Sigmoid colon (tissue), 7 donors: ENCODE results near the gene SERTM1. TPM values are rescaled to one million over a fixed set of nuclear protein-coding genes. Genes with fewer than 3 reads are reported as not detected.
A peak's percentile ranks its signal among the peaks of the same experiment; 100 is the strongest.

Experiments
- DNase-seq: peaks from one replicate; pipeline ENCODE4 v3.0.0-alpha.2; 2019
- H3K27ac ChIP-seq, 4 donors: fragments of 200-600 bp; sonication (generic); one replicate each; pipeline ENCODE4 v1.5.1; 2016 to 2019; ENCODE audit warnings: mild to moderate bottlenecking in 1 of 4
- H3K27me3 ChIP-seq, 3 donors: fragments of 200-600 bp; sonication (generic); one replicate each; pipeline ENCODE4 v1.5.1; 2019; ENCODE audit warnings: mild to moderate bottlenecking in 1 of 3
- H3K36me3 ChIP-seq, 4 donors: fragments of 200-600 bp; sonication (generic); one replicate each; pipeline ENCODE4 v1.5.1; 2016 to 2019
- H3K4me1 ChIP-seq, 4 donors: fragments of 200-600 bp; sonication (generic); one replicate each; pipeline ENCODE4 v1.5.1; 2017 to 2019
- H3K4me3 ChIP-seq, 4 donors: fragments of 200-600 bp; sonication (generic); one replicate each; pipeline ENCODE4 v1.5.1; 2017 to 2019; ENCODE audit warnings: mild to moderate bottlenecking in 2 of 4, moderate library complexity in 1 of 4
- H3K9me3 ChIP-seq, 4 donors: fragments of 200-600 bp in 3 of 4; sonication (generic) in 3 of 4; one replicate each; pipeline versions ENCODE4 v1.5.1 to v1.6.1; 2013 to 2019
- EP300 ChIP-seq, 4 donors: sonication (generic); formaldehyde crosslinking; IDR thresholded peaks; one replicate each; pipeline ENCODE4 v1.6.1; 2017; ENCODE audit warnings: antibody characterized with exemption in 4 of 4
- POLR2A ChIP-seq, 2 donors: fragments of 450-650 bp; IDR thresholded peaks; one replicate each; pipeline ENCODE4 v1.6.1; 2016; ENCODE audit warnings: antibody characterized with exemption in 2 of 2, mild to moderate bottlenecking in 2 of 2, moderate library complexity in 2 of 2
- POLR2AphosphoS5 ChIP-seq, 4 donors: sonication (generic); formaldehyde crosslinking; IDR thresholded peaks; one replicate each; pipeline ENCODE4 v1.6.1; 2017; ENCODE audit warnings: antibody characterized with exemption in 4 of 4
- WGBS, 2 donors: extraction: QIAGEN DNeasy Blood & Tissue Kit; methylation state at CpG; one replicate each; pipeline ENCODE4 v1.1.7; 2013; 5-methylcytosine and 5-hydroxymethylcytosine counted together
- intact Hi-C: fragments of 100-400 bp; cut with DNase I; formaldehyde crosslinking; loops from one replicate; pipeline ENCODE4 v1.15.1; 2023
- polyA plus RNA-seq, 3 donors: library from polyadenylated mRNA; stranded (reverse); fragments of 200-250 nt; gene quantifications; one replicate each; pipeline ENCODE4 v1.2.3, GENCODE V29; 2013
- total RNA-seq, 4 donors: library from RNA; depleted of rRNA; stranded (reverse); fragments of >200 nt; gene quantifications; one replicate each; pipeline ENCODE4 v1.1.0, GENCODE V29; 2016
- TF ChIP-seq, protein P1 (sequence below), 4 experiments: fragments of 450-650 bp in 3 of 4; fragments of 200-600 bp in 1 of 4; IDR thresholded peaks; one replicate each; pipeline ENCODE4 v1.5.1; 2016 to 2019; ENCODE audit warnings: antibody characterized with exemption in 4 of 4, mild to moderate bottlenecking in 3 of 4, moderate library complexity in 2 of 4
- donor health status: healthy with polysubstance abuse.
- donor health status: Bipolar disorder and iron deficiency.
- donor health status: healthy.

Gene SERTM1
- total and polyA plus RNA-seq, 7 donors, result 0.13 to 1.7 (median 0.33) TPM; not detected in 2

DNA sequence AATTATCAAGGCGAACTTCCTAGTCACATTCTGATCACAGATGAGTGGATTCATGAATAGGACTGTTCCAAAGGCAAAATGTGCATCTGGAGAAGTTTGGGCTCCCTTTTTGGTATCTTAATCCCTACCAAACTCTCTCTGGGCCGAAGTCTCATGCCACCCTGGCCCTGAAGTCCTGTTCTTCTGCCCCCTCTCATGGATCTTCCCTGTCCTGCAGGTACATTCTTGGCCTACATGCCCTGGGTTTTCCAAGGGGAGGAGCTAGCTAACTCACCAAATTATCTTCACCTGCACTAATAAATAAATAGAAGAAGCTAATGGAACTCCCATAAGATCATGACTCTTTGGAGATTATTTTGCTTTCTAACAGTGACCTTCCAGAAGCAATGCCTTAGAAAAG is 50.3 kb downstream of the SERTM1 start:
- TF ChIP-seq EP300 (IDR thresholded peaks at IDR 0.05), result no peak
- no peak for TF ChIP-seq POLR2A (IDR thresholded peaks at IDR 0.05)
- no peak for TF ChIP-seq POLR2AphosphoS5 (IDR thresholded peaks at IDR 0.05)
- TF ChIP-seq, protein P1, sequence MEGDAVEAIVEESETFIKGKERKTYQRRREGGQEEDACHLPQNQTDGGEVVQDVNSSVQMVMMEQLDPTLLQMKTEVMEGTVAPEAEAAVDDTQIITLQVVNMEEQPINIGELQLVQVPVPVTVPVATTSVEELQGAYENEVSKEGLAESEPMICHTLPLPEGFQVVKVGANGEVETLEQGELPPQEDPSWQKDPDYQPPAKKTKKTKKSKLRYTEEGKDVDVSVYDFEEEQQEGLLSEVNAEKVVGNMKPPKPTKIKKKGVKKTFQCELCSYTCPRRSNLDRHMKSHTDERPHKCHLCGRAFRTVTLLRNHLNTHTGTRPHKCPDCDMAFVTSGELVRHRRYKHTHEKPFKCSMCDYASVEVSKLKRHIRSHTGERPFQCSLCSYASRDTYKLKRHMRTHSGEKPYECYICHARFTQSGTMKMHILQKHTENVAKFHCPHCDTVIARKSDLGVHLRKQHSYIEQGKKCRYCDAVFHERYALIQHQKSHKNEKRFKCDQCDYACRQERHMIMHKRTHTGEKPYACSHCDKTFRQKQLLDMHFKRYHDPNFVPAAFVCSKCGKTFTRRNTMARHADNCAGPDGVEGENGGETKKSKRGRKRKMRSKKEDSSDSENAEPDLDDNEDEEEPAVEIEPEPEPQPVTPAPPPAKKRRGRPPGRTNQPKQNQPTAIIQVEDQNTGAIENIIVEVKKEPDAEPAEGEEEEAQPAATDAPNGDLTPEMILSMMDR (IDR thresholded peaks at IDR 0.05), result no peak
- H3K4me1 ChIP-seq, result no peaks in the 10 kb centered on the region
- no peaks in the 10 kb centered on the region for H3K9me3 ChIP-seq
- H3K27me3 ChIP-seq, result no peaks in the 10 kb centered on the region
- DNase-seq, result no peak
- intact Hi-C loops, result no loop called here
- no peak overlapping the region for H3K4me3 ChIP-seq
- H3K36me3 ChIP-seq, result no peaks in the 10 kb centered on the region
- WGBS, 2 donors, result 81 to 83% methylated on average over 2 of the region's 2 CpGs
- no peak overlapping the region for H3K27ac ChIP-seq

DNA sequence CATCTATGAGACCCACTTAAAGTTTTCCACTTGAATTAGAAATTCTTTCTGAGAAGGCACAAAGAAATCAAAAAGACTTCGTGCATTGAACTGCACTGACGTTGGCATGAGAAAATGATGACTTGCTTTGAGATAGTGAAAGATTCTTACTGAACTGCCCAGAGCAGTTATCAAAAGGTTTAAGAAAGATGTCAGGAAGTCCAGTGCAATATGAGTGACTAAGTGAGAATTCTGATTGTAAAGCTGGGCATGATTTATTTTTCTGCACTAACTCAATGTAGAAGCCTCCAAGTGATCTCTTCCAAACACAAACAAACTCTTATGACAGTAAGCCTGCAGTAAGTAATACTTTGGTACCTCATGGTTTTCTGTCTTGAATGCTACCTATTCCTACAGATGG is 52.1 kb downstream of the SERTM1 start:
- intact Hi-C loops, result no loop called here
- TF ChIP-seq, protein P1 (IDR thresholded peaks at IDR 0.05), result no peak
- TF ChIP-seq POLR2A (IDR thresholded peaks at IDR 0.05) (no peak), EP300 (IDR thresholded peaks at IDR 0.05) (no peak)
- H3K4me1 ChIP-seq, result no peaks in the 10 kb centered on the region

DNA sequence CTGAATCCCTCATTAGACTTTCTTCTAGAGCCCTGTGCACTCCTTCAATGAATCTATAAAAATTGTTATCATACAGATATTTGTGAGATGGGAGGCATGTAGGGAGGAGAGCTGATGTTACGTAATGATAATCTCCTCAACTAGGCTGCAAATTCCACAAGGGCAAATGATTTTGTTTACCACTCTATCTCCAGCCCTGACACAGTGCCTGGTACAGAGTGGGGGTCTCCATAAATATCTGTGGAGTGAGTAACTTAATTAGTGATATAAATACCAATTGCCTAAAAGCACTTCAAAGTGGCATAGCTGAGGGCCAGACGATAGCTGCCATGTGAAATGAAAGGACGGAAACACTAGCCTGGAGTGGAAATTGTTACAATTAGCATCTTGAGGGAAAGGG is 54.2 kb downstream of the SERTM1 start:
- Histone ChIP-seq H3K4me3 (no peak overlapping the region), H3K27ac (no peak overlapping the region), H3K36me3 (no peaks in the 10 kb centered on the region), H3K9me3 (no peaks in the 10 kb centered on the region), H3K4me1 (no peaks in the 10 kb centered on the region), H3K27me3 (no peaks in the 10 kb centered on the region)
- WGBS, 2 donors, result 87 to 94% methylated on average over 3 of the region's 3 CpGs
- intact Hi-C loops, result no loop called here
- no peak for DNase-seq
- TF ChIP-seq POLR2AphosphoS5 (IDR thresholded peaks at IDR 0.05) (no peak), POLR2A (IDR thresholded peaks at IDR 0.05) (no peak), EP300 (IDR thresholded peaks at IDR 0.05) (no peak)
- TF ChIP-seq, protein P1 (IDR thresholded peaks at IDR 0.05), result no peak

More for the DNA sequence above, 52.1 kb downstream of the SERTM1 start:
- Histone ChIP-seq H3K36me3 (no peaks in the 10 kb centered on the region), H3K27me3 (no peaks in the 10 kb centered on the region), H3K27ac (no peak overlapping the region), H3K4me3 (no peak overlapping the region), H3K9me3 (no peaks in the 10 kb centered on the region)
- DNase-seq, result no peak
- WGBS, 2 donors, result 92% methylated on average over 2 of the region's 2 CpGs

DNA sequence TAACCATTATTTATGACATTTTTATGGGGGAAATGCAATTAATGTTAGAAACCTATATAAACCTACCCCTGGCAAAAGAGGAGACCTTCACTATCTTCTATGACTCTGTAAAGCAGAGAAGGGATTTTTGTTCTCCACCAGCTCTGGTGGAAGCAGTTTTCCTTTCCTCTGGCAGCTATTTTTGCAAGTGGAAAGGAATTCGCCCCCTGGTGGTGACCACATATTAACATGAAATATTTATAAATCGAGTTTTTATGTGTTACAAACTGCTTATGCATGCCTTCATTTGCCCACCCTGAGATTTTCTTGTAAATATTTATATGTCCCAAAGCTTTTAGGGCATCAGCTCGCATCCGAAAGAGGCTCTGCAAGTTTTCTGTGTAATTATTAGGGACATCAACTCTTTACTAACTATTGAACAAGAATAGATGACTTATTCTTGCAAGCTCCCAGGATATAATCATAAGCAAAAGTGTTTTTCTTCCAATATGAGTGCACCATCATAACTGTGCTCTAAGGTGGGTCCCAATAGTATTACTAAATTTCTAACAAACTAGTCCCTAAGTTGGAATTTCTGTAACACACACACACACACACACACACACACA is 62.4 kb downstream of the SERTM1 start:
- Histone ChIP-seq H3K9me3 (no peaks in the 10 kb centered on the region), H3K4me1 (no peaks in the 10 kb centered on the region), H3K36me3 (no peaks in the 10 kb centered on the region), H3K4me3 (no peak overlapping the region), H3K27me3 (no peaks in the 10 kb centered on the region), H3K27ac (no peak overlapping the region)
- TF ChIP-seq POLR2A (IDR thresholded peaks at IDR 0.05), result no peak
- TF ChIP-seq, protein P1 (IDR thresholded peaks at IDR 0.05), result peak; percentile 32 to 69 (median 59)
- intact Hi-C loops, result loop anchor here (2.0 to 5.0 kb wide), 4 partner anchors 315 to 759 kb away; partner anchors contain the start of gene SPART
- WGBS, 2 donors, result 23 to 26% methylated on average over 4 of the region's 4 CpGs
- peak; percentile 69 for DNase-seq
